ENCODE results near the gene RAB15. TPM values are rescaled to one million over a fixed set of nuclear protein-coding genes. Genes with fewer than 3 reads are reported as not detected.

The RAB15 gene
- total RNA-seq, 6 experiments from 2014 or later: 3.5 to 5.7 (median 5.0) TPM

DNA sequence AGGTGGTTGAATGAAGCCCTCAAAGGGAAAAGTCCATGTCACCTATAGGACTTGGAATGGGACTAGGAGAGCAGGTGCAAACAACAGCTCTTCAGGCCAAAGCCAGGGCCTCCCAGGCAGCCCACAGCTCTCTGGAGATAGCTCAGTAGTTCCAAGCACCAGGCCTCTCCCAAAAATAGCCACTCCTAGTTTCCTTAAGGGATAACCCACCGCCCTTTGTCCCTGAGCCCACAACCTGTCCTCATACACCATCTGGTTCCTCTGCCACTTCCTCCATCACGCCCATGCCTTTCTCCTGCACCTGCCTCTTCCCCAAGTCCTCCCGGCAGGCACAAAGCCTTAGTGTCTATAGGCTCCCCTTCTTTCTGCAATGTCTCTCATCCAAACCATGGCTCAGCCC lies 2.1 kb downstream of the RAB15 start:
- Mint-ChIP-seq H3K36me3 (ENCODE audit: low read depth) (no peaks in the 10 kb centered on the region), H3K27ac (no peak overlapping the region), H3K27me3 (ENCODE audit: insufficient read depth) (no peaks in the 10 kb centered on the region; the same call in none of the 2 replicates), H3K9me3 (no peaks in the 10 kb centered on the region), H3K4me3 (no peak overlapping the region), H3K4me1 (ENCODE audit: low read depth) (peaks cover 10% of the 10 kb centered on the region)
- TF ChIP-seq, protein P1, sequence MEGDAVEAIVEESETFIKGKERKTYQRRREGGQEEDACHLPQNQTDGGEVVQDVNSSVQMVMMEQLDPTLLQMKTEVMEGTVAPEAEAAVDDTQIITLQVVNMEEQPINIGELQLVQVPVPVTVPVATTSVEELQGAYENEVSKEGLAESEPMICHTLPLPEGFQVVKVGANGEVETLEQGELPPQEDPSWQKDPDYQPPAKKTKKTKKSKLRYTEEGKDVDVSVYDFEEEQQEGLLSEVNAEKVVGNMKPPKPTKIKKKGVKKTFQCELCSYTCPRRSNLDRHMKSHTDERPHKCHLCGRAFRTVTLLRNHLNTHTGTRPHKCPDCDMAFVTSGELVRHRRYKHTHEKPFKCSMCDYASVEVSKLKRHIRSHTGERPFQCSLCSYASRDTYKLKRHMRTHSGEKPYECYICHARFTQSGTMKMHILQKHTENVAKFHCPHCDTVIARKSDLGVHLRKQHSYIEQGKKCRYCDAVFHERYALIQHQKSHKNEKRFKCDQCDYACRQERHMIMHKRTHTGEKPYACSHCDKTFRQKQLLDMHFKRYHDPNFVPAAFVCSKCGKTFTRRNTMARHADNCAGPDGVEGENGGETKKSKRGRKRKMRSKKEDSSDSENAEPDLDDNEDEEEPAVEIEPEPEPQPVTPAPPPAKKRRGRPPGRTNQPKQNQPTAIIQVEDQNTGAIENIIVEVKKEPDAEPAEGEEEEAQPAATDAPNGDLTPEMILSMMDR (IDR thresholded peaks at IDR 0.05): no peak
- DNase-seq: no peak

DNA sequence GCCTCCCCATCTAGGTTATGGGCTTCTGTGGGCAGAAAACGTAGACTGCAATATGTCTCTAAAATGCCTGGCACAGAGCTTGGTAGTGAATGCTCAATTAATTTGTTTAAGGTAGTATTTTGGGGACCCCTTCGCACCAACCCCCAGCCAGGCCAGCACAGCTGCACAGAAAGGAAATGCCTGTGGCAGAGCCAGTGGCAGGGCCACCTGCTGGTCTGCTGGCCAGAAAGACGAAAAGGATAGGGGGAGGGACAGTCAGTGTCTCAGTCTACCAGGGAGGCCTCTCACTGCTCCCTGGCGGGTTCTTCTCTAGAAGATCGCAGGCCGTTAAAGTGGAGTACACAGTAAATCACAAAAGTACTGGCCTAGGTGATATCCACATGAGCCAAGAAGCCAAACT lies 3.5 kb downstream of the RAB15 start:
- no peak for DNase-seq
- no peak overlapping the region for H3K4me3 Mint-ChIP-seq
- no peaks in the 10 kb centered on the region for H3K36me3 Mint-ChIP-seq (ENCODE audit: low read depth)
- peaks cover 10% of the 10 kb centered on the region for H3K4me1 Mint-ChIP-seq (ENCODE audit: low read depth)
- TF ChIP-seq, protein P1 (IDR thresholded peaks at IDR 0.05): no peak
- H3K9me3 Mint-ChIP-seq: no peaks in the 10 kb centered on the region
- H3K27me3 Mint-ChIP-seq (ENCODE audit: insufficient read depth): no peaks in the 10 kb centered on the region; the same call in none of the 2 replicates
- H3K27ac Mint-ChIP-seq: no peak overlapping the region

DNA sequence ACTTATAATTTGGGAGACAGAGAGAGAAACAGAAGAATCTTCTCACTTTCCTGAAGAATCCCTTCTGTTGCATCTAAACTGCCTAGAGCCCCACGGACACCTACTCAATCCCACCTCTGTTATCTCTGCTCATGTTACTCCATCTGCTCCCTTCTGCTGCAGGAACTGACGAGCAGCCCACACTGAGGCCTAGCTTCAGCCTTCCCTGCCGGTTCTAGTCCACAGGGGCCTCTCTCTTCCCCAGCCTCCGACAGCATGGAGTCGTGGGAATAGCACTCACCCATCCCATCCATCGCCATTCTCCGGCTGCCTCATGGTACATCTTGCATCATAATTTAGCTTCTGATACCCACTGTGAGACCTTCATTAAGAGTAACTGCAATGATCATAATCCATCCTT lies 4.0 kb downstream of the RAB15 start:
- no peak overlapping the region for H3K4me3 Mint-ChIP-seq

DNA sequence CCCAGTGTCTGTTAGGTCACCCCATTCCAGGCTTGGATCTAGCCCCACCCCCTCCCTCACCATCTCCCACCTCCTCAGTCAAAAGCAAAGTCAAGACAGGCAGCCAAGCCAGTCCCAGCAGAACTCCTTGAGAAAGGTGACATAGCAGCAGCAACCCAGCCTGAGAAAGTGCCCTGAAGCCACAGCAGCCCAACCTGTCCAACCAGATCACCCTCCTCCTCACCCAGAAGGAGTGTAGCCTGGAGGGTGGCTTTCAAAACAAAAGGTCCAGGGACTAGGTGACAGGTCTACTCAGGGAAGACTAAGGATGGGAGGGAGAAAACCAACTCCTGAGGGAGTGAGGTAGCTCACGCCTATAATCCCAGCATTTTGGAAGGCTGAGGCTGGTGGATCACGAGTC lies 5.2 kb downstream of the RAB15 start:
- H3K27ac Mint-ChIP-seq: no peak overlapping the region
- H3K36me3 Mint-ChIP-seq (ENCODE audit: low read depth): no peaks in the 10 kb centered on the region
- H3K27me3 Mint-ChIP-seq (ENCODE audit: insufficient read depth): no peaks in the 10 kb centered on the region; the same call in none of the 2 replicates
- no peaks in the 10 kb centered on the region for H3K9me3 Mint-ChIP-seq
- no peak for DNase-seq
- TF ChIP-seq, protein P1 (IDR thresholded peaks at IDR 0.05): no peak
- no peak overlapping the region for H3K4me3 Mint-ChIP-seq
- H3K4me1 Mint-ChIP-seq (ENCODE audit: low read depth): peaks cover 10% of the 10 kb centered on the region

More for the DNA sequence above, 4.0 kb downstream of the RAB15 start:
- Mint-ChIP-seq H3K4me1 (ENCODE audit: low read depth) (peaks cover 10% of the 10 kb centered on the region), H3K36me3 (ENCODE audit: low read depth) (no peaks in the 10 kb centered on the region), H3K27me3 (ENCODE audit: insufficient read depth) (no peaks in the 10 kb centered on the region; the same call in none of the 2 replicates), H3K27ac (no peak overlapping the region), H3K9me3 (no peaks in the 10 kb centered on the region)
- DNase-seq: no peak
- TF ChIP-seq, protein P1 (IDR thresholded peaks at IDR 0.05): no peak

DNA sequence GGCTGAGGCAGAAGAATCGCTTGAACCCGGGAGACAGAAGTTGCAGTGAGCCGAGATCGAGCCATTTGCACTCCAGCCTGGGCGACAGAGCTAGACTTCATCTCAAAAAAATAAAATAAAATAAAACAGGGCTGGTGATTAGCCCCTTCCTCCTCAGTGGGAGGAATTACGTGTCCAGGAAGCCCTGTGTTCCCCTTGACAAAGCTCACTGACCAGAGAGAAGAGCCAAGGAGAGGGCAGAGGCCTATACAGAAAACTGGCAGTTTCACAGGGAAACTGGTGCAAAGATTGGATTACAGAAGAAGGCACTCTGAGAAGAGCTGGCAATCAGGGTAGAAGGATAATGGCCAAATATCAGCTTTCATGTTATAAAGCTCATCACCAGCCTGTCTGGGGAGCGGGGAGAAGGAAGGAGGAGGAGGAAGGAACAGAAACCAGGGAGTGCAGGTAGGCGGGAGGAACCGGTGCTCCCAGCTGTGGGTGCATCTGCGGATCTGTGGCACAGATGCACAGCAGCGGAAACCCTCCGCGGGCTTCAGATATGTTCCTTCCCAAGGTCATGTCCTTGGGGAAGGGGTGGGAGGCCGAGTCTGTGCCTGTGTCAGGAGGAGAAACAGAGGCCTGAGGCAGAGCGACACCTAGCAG lies 6.7 kb downstream of the RAB15 start:
- no peak overlapping the region for H3K4me3 Mint-ChIP-seq
- no peaks in the 10 kb centered on the region for H3K36me3 Mint-ChIP-seq (ENCODE audit: low read depth)
- H3K27ac Mint-ChIP-seq: no peak overlapping the region
- no peak for DNase-seq
- TF ChIP-seq, protein P1 (IDR thresholded peaks at IDR 0.05): no peak
- H3K4me1 Mint-ChIP-seq (ENCODE audit: low read depth): peaks cover under 1% of the 10 kb centered on the region; the same call in 1 of the 2 replicates
- H3K27me3 Mint-ChIP-seq (ENCODE audit: insufficient read depth): no peaks in the 10 kb centered on the region; the same call in none of the 2 replicates
- no peaks in the 10 kb centered on the region for H3K9me3 Mint-ChIP-seq
